GM19397 (cell line): ENCODE data around the gene GNB1L.
"Not testable (repeated sequence)": the region's sequence is repeated elsewhere in the genome, so short reads cannot be mapped to it uniquely, and the experiment has no call there.

Experiments used
- ATAC-seq: cut with Tn5 transposase; IDR thresholded peaks from one replicate; pipeline ENCODE4 v1.9.1; 2021; ENCODE audit warnings: mild to moderate bottlenecking, moderate library complexity; ENCODE audit not compliant: unreplicated experiment

GNB1L gene

GRCh38 chr22:19784384-19785175 is 70.1 kb downstream of the GNB1L start:
- ATAC-seq, result no peak

- no peak for ATAC-seq
Observed at GRCh38 chr22:19783586-19784383, 70.9 kb downstream of the GNB1L start.

GRCh38 chr22:19782533-19782932 is 72.1 kb downstream of the GNB1L start:
- no peak for ATAC-seq

- no peak for ATAC-seq
Observed at GRCh38 chr22:19779685-19780268, 74.9 kb downstream of the GNB1L start.

- ATAC-seq, result no peak
Observed at GRCh38 chr22:19779011-19779421, 75.7 kb downstream of the GNB1L start.

GRCh38 chr22:19777192-19777591 is 77.5 kb downstream of the GNB1L start:
- ATAC-seq, result not testable (repeated sequence)

GRCh38 chr22:19776433-19777031 is 78.1 kb downstream of the GNB1L start:
- no peak for ATAC-seq

GRCh38 chr22:19775496-19776325 is 79.0 kb downstream of the GNB1L start:
- ATAC-seq, result no peak

- no peak for ATAC-seq
Observed at GRCh38 chr22:19774628-19775027, 80.0 kb downstream of the GNB1L start.

- ATAC-seq, result no peak
Observed at GRCh38 chr22:19773470-19774040, 81.1 kb downstream of the GNB1L start.

- ATAC-seq, result peak; percentile 69
Observed at GRCh38 chr22:19772673-19773469, 81.8 kb downstream of the GNB1L start.

- no peak for ATAC-seq
Observed at GRCh38 chr22:19772422-19772672, 82.3 kb downstream of the GNB1L start.

GRCh38 chr22:19770349-19771220 is 84.1 kb downstream of the GNB1L start:
- ATAC-seq, result no peak

- ATAC-seq, result no peak
Observed at GRCh38 chr22:19769393-19769715, 85.3 kb downstream of the GNB1L start.

GRCh38 chr22:19767427-19768341 is 87.0 kb downstream of the GNB1L start:
- no peak for ATAC-seq

GRCh38 chr22:19766511-19767426 is 87.9 kb downstream of the GNB1L start:
- no peak for ATAC-seq

- ATAC-seq, result no peak
Observed at GRCh38 chr22:19766240-19766510, 88.5 kb downstream of the GNB1L start.
